Stimulated activated CD8-positive, alpha-beta memory T cell treated with anti-CD3 and anti-CD28 coated beads, Interleukin-4, amount 100 ng/mL, for 48 hours (primary cell): ENCODE results near the gene ZNF268.

Source experiments
- DNase-seq: peaks from one replicate; pipeline ENCODE4 v3.0.0-alpha.2; 2020

The ZNF268 gene

DNA sequence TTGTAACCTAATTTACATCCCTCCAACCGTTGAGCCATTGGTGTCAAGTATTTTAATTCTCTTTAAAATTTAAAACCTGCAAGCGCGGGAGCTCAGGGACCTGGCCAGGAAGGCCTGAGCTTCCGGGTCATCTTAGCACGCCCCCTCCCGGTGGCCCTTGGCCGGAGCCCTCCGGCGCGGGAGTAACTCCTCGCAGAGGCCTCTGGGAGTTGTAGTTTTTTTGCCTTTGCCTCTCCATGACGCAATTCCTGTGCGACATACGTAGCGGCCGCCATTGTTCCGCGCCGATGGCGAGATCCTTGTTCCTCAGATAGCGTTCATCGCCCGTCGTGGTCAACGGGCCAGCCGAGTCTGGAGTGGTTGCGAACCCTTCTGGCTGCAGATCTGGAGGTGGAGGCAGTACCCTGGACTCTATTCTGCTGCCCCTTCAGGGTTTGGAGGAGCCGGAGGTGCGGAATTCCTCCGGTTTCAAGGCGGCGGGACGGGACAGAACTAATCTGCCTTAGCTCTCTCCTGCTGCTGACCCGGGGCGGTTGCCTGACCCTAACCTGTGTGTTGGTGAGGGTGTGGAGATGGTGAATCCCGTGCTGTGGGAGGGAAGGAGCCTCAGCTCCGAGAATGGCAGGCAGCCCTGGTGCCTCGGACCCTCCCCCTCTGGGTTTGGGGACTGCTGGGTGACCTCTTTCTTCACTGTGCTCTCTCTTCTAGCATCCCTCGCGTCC lies at the start of gene ZNF268:
Gene ZNF268 (plus strand): TSS at position 258 of the 722 bp plus-strand sequence. CDS start 503 bp downstream, outside the sequence.
- peak; percentile 96 for DNase-seq

DNA sequence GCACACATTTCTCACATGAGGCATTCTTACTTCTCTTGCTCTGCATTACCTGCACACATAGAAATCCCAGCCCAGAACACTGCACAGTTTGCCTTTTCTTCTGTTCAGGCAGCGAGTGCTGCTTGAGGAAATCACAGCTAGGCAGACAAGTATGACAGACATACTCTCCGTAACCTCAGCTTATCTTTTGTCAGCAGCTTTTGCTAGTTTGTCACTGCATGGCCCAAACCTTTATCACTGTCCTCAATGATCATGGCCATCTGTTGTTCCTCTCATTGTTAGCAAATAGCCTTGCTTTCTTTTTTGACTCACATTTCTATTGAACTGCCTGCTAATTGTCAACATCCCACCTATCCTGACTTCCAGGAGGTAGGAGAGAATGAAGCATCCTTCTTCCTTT lies 45.5 kb upstream of the ZNF268 start:
- DNase-seq, result no peak

- no peak for DNase-seq
Observed at GRCh38 chr12:133145981-133146380, 35.3 kb upstream of the ZNF268 start.

GRCh38 chr12:133156125-133156690 lies 25.1 kb upstream of the ZNF268 start:
- DNase-seq, result no peak

DNA sequence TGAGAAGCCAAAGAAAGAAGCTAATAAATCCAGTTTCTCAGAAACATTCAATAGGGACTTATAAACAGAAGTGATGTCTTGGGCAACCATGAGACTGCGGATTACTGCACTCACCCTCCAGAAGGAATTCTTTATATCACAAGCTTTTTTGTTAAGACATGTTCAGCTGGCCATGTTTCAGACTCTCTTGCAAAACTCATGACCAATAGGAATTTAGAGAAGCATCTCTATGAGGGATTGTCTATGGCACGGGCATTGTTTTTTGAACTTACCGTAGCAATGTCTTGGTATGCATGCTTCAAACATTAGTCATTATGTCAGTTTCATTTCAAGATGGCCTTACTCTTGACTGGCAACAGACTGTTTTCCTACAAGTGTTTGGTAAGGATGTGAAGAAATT lies 15.5 kb upstream of the ZNF268 start:
- no peak for DNase-seq

- DNase-seq, result no peak
Observed at GRCh38 chr12:133172491-133172890, 8.8 kb upstream of the ZNF268 start.

DNA sequence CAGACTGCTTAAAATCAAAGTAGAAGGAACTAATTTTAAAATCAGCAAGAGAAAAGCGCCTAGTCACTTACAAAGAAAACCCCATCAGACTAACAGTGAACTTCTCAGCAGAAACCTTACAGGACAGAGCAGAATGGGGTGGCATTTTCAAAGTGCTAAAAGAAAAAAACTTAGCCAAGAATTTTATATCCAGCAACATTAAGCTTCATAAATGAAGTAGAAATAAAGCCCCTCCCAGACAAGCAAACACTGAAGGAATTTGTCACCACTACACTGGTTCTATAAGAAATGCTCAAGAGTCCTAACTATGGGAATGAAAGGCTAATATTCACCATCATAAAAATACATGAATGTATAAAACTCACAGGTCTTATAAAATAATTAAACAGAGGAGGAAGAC lies 6.4 kb upstream of the ZNF268 start:
- no peak for DNase-seq

- DNase-seq, result no peak
Observed at GRCh38 chr12:133180669-133181068, 626 bp upstream of the ZNF268 start.

- no peak for DNase-seq
Observed at GRCh38 chr12:133190176-133190575, 8.9 kb downstream of the ZNF268 start.

- no peak for DNase-seq
Observed at GRCh38 chr12:133192847-133193246, 11.6 kb downstream of the ZNF268 start.

DNA sequence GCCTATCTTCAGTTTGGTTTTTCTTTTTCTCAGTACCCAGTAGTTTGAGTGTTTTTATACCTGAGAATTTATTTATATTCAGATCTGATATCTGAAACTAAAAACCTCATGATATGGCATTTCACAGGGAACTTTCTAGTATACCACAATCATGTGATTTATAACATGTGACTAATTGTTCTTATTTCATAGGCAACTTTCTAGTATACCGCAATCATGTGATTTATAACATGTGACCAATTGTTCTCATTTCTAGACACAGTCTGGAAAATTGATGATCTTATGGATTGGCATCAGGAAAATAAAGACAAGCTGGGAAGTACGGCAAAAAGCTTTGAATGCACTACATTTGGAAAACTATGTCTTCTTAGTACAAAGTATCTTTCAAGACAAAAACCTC lies 20.6 kb downstream of the ZNF268 start:
- no peak for DNase-seq

GRCh38 chr12:133202493-133203343 lies 21.4 kb downstream of the ZNF268 start:
- no peak for DNase-seq

GRCh38 chr12:133203344-133204263 lies 22.3 kb downstream of the ZNF268 start:
- no peak for DNase-seq

GRCh38 chr12:133204264-133204603 lies 22.9 kb downstream of the ZNF268 start:
- no peak for DNase-seq

DNA sequence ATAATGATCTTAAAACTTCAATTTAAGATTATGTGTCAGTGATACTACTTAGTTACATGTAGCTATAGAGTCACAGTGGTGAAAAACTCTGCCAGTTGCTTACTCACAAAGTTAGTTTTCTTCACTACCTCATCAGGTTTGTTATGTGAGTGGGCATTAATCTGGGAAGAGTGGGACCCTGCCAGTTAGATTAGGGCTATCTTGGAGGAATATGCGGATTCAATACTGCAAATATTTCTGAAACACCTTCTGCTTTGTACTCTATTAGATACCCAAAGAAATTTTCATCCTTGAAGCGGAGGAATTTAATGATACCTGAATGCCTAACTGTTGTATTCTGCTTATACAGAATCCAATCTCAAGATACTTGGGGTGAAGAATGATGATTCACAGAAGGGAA lies 25.1 kb downstream of the ZNF268 start:
- no peak for DNase-seq

GRCh38 chr12:133215724-133216123 lies 34.4 kb downstream of the ZNF268 start:
- DNase-seq, result no peak

GRCh38 chr12:133217219-133217618 lies 35.9 kb downstream of the ZNF268 start:
- no peak for DNase-seq

GRCh38 chr12:133220521-133220920 lies 39.2 kb downstream of the ZNF268 start:
- no peak for DNase-seq

DNA sequence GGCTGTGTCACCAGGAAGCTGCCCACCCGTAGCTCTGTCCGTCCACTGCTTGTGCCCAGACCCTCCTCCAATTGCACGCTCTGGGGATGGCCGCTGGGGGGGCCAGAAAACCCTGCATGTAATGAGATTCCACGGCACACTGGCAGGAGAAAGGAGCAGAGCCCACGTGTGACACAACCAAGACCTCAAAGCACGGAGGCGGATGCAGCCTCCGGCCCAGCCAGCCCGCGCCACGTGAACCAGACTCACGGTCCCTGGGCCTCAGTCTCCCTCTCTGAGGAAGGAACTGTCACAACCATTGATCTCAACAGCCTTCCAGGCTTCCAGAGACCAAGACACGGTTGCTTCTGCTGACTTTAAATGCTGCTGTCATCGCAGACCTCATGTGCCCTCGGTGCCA lies 39.9 kb downstream of the ZNF268 start:
- DNase-seq, result no peak

- no peak for DNase-seq
Observed at GRCh38 chr12:133222211-133222610, 40.9 kb downstream of the ZNF268 start.

- DNase-seq, result no peak
Observed at GRCh38 chr12:133225527-133225926, 44.2 kb downstream of the ZNF268 start.

GRCh38 chr12:133226690-133227089 lies 45.4 kb downstream of the ZNF268 start:
- DNase-seq, result no peak

DNA sequence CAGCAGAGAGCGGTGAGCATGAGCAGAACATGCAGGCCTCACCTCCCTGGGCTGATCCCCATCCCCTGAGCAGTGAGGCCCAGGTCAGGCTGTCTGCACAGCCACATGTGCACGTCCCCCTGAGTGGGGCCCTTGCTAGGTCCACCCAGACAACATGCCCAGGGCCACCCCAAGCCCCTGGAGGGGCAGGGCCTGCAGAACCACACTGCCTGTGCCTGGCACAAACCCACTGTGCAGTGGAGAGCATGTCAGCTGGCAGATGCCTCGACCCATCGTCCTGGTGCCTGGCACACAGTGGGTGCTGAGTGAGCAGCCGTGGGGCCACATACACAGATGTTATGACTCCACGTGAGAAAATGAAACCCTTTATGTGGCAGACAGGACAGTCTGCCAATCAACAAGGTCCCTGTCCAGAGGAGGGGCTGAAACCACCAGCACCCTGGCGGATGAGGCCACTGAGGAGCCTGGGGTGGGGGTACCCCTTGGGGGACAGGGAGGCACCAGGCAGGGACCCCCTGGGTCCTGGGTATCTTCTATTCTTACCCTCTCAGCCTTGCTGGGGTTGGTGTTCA lies 46.1 kb downstream of the ZNF268 start:
- DNase-seq, result no peak
